ENCODE results near the gene ARHGAP44.

The ARHGAP44 gene

DNA sequence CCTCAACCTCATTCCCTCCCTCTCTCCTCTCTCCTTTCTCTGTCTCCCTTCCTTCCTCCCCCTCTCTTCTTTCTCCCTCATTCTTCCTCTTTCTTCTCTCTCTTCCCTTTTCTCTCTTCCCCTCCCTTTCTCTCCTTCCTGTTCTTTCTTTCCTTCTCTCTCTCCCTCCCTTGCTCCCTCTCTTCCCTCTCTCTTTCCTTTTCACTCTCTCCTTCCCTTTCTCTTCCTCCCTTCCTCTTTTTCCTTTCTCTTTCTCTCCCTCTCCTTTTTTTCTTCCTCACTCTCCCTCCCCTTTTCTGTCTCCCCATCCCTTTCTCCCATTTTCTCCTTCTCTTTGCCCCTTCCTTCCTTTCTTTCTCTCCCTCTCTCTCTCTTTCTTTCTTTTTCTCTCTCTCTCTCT, 236.4 kb downstream of the ARHGAP44 start:
- Histone ChIP-seq H3K27me3 (ENCODE audit: insufficient read depth, poor library complexity, severe bottlenecking) (no peaks in the 10 kb centered on the region), H3K4me3 (replicated peaks; ENCODE audit: insufficient read depth, low read length) (no peak overlapping the region), H3K27ac (replicated peaks) (no peak overlapping the region)
- TF ChIP-seq, protein P1, sequence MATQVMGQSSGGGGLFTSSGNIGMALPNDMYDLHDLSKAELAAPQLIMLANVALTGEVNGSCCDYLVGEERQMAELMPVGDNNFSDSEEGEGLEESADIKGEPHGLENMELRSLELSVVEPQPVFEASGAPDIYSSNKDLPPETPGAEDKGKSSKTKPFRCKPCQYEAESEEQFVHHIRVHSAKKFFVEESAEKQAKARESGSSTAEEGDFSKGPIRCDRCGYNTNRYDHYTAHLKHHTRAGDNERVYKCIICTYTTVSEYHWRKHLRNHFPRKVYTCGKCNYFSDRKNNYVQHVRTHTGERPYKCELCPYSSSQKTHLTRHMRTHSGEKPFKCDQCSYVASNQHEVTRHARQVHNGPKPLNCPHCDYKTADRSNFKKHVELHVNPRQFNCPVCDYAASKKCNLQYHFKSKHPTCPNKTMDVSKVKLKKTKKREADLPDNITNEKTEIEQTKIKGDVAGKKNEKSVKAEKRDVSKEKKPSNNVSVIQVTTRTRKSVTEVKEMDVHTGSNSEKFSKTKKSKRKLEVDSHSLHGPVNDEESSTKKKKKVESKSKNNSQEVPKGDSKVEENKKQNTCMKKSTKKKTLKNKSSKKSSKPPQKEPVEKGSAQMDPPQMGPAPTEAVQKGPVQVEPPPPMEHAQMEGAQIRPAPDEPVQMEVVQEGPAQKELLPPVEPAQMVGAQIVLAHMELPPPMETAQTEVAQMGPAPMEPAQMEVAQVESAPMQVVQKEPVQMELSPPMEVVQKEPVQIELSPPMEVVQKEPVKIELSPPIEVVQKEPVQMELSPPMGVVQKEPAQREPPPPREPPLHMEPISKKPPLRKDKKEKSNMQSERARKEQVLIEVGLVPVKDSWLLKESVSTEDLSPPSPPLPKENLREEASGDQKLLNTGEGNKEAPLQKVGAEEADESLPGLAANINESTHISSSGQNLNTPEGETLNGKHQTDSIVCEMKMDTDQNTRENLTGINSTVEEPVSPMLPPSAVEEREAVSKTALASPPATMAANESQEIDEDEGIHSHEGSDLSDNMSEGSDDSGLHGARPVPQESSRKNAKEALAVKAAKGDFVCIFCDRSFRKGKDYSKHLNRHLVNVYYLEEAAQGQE (IDR thresholded peaks at IDR 0.05; ENCODE audit: insufficient replicate concordance, low read depth): no peak
- TF ChIP-seq GABPA (IDR thresholded peaks at IDR 0.05; ENCODE audit: low read depth) (no peak), SPI1 (IDR thresholded peaks at IDR 0.05; ENCODE audit: borderline replicate concordance, low read depth) (no peak), POLR2AphosphoS5 (IDR thresholded peaks at IDR 0.05; ENCODE audit: low read depth) (no peak)
- TF ChIP-seq, protein P2, sequence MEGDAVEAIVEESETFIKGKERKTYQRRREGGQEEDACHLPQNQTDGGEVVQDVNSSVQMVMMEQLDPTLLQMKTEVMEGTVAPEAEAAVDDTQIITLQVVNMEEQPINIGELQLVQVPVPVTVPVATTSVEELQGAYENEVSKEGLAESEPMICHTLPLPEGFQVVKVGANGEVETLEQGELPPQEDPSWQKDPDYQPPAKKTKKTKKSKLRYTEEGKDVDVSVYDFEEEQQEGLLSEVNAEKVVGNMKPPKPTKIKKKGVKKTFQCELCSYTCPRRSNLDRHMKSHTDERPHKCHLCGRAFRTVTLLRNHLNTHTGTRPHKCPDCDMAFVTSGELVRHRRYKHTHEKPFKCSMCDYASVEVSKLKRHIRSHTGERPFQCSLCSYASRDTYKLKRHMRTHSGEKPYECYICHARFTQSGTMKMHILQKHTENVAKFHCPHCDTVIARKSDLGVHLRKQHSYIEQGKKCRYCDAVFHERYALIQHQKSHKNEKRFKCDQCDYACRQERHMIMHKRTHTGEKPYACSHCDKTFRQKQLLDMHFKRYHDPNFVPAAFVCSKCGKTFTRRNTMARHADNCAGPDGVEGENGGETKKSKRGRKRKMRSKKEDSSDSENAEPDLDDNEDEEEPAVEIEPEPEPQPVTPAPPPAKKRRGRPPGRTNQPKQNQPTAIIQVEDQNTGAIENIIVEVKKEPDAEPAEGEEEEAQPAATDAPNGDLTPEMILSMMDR (IDR thresholded peaks at IDR 0.05; ENCODE audit: insufficient read depth, low read length): no peak
- DNase-seq (ENCODE audit: low read depth in 1 of 2, low spot score in 1 of 2): no peak

- no peak for DNase-seq (ENCODE audit: low read depth in 1 of 2, low spot score in 1 of 2)
- TF ChIP-seq POLR2AphosphoS5 (IDR thresholded peaks at IDR 0.05; ENCODE audit: low read depth) (no peak), SPI1 (IDR thresholded peaks at IDR 0.05; ENCODE audit: borderline replicate concordance, low read depth) (no peak), GABPA (IDR thresholded peaks at IDR 0.05; ENCODE audit: low read depth) (no peak)
- TF ChIP-seq, protein P1 (IDR thresholded peaks at IDR 0.05; ENCODE audit: insufficient replicate concordance, low read depth): no peak
- TF ChIP-seq, protein P2 (IDR thresholded peaks at IDR 0.05; ENCODE audit: insufficient read depth, low read length): no peak
- H3K27ac ChIP-seq (replicated peaks): no peak overlapping the region
Observed at GRCh38 chr17:13027246-13027645, 237.9 kb downstream of the ARHGAP44 start.

GRCh38 chr17:13029340-13029739, 240.0 kb downstream of the ARHGAP44 start:
- Histone ChIP-seq H3K27me3 (ENCODE audit: insufficient read depth, poor library complexity, severe bottlenecking) (no peaks in the 10 kb centered on the region), H3K4me3 (replicated peaks; ENCODE audit: insufficient read depth, low read length) (no peak overlapping the region), H3K27ac (replicated peaks) (no peak overlapping the region)
- TF ChIP-seq POLR2AphosphoS5 (IDR thresholded peaks at IDR 0.05; ENCODE audit: low read depth) (no peak), SPI1 (IDR thresholded peaks at IDR 0.05; ENCODE audit: borderline replicate concordance, low read depth) (no peak), GABPA (IDR thresholded peaks at IDR 0.05; ENCODE audit: low read depth) (no peak)
- TF ChIP-seq, protein P2 (IDR thresholded peaks at IDR 0.05; ENCODE audit: insufficient read depth, low read length): no peak
- TF ChIP-seq, protein P1 (IDR thresholded peaks at IDR 0.05; ENCODE audit: insufficient replicate concordance, low read depth): no peak
- DNase-seq (ENCODE audit: low read depth in 1 of 2, low spot score in 1 of 2): no peak

More at GRCh38 chr17:13027246-13027645, 237.9 kb downstream of the ARHGAP44 start:
- H3K27me3 ChIP-seq (ENCODE audit: insufficient read depth, poor library complexity, severe bottlenecking): no peaks in the 10 kb centered on the region
- no peak overlapping the region for H3K4me3 ChIP-seq (replicated peaks; ENCODE audit: insufficient read depth, low read length)
